SK-N-SH (cell line): ENCODE measurements around the gene RB1. TPM values are rescaled to one million over a fixed set of nuclear protein-coding genes. Genes with fewer than 3 reads are reported as not detected.

Experiments
- CTCF ChIA-PET: fragments of 300-600, 350-600 bp; formaldehyde crosslinking; extraction: SDS; loops from one replicate; lab custom pipeline; 2021; lab: Yijun Ruan, JAX
- POLR2A ChIA-PET: fragments of 350-600 bp; sonication (Branson Sonifier 250); formaldehyde crosslinking; extraction: SDS; loops from one replicate; lab custom pipeline; 2020; ENCODE audit warnings: antibody characterized with exemption, inconsistent platforms; lab: Yijun Ruan, JAX
- DNase-seq: peaks from one replicate; pipeline ENCODE4 v3.0.0; 2012
- H2AFZ ChIP-seq: fragments of 200-600 bp; sonication (generic); 2 replicates; pipeline ENCODE4 v1.8.1; 2016; ENCODE audit warnings: antibody characterized with exemption, mild to moderate bottlenecking, low read depth
- H3F3A ChIP-seq: fragments of 200-600 bp; sonication (generic); replicated peaks from 2 replicates; pipeline ENCODE3; 2016; ENCODE audit warnings: antibody characterized with exemption, mild to moderate bottlenecking; ENCODE audit not compliant: insufficient read depth
- H3K27ac ChIP-seq, 2 experiments: fragments of 200-500 bp in 1 of 2; fragments of 200-600 bp in 1 of 2; sonication (Bioruptor generic) in 1 of 2; sonication (generic), shearing (Covaris generic) in 1 of 2; 2 replicates each; pipeline versions ENCODE4 v1.5.1 to v1.6.1; 2014 to 2016; ENCODE audit warnings: low read depth in 2 of 2, inconsistent platforms in 1 of 2, low read length in 1 of 2, mild to moderate bottlenecking in 1 of 2, mixed read lengths in 1 of 2
- H3K27me3 ChIP-seq: fragments of 200-600 bp; sonication (generic), shearing (Covaris generic); 2 replicates; pipeline ENCODE4 v1.6.1; 2016; ENCODE audit warnings: mixed run types; ENCODE audit not compliant: insufficient read depth
- H3K36me3 ChIP-seq, 2 experiments: fragments of 200-500 bp in 1 of 2; fragments of 200-600 bp in 1 of 2; sonication (Bioruptor generic) in 1 of 2; sonication (generic) in 1 of 2; replicated peaks in 1 of 2; 2 replicates each; pipeline versions ENCODE3 to v1.5.1; 2014 to 2016; ENCODE audit warnings: low read length in 1 of 2, mild to moderate bottlenecking in 1 of 2; ENCODE audit not compliant: insufficient read depth in 2 of 2, control insufficient read depth in 1 of 2
- H3K4me1 ChIP-seq, 2 experiments: fragments of 200-500 bp in 1 of 2; fragments of 200-600 bp in 1 of 2; sonication (Bioruptor generic) in 1 of 2; sonication (generic), shearing (Covaris generic) in 1 of 2; 2 replicates each; pipeline versions ENCODE4 v1.5.1 to v1.6.1; 2014 to 2016; ENCODE audit warnings: low read depth in 1 of 2, low read length in 1 of 2, mixed run types in 1 of 2; ENCODE audit not compliant: insufficient read depth in 2 of 2, control insufficient read depth in 1 of 2
- H3K4me2 ChIP-seq: fragments of 200-600 bp; sonication (generic), shearing (Covaris generic); 2 replicates; pipeline ENCODE4 v1.6.1; 2017; ENCODE audit warnings: mixed run types
- H3K4me3 ChIP-seq, 2 experiments: fragments of 200-500 bp in 1 of 2; fragments of 200-600 bp in 1 of 2; sonication (Bioruptor generic) in 1 of 2; sonication (generic), shearing (Covaris generic) in 1 of 2; 2 replicates each; pipeline versions ENCODE4 v1.5.1 to v1.8.1; 2014 to 2016; ENCODE audit warnings: low read depth in 2 of 2, inconsistent platforms in 1 of 2, low read length in 1 of 2, mild to moderate bottlenecking in 1 of 2, mixed read lengths in 1 of 2, moderate library complexity in 1 of 2
- H3K79me2 ChIP-seq: fragments of 200-600 bp; sonication (generic); 2 replicates; pipeline ENCODE4 v1.8.1; 2017; ENCODE audit warnings: mild to moderate bottlenecking; ENCODE audit not compliant: insufficient read depth
- H3K9ac ChIP-seq: fragments of 200-600 bp; sonication (generic); 2 replicates; pipeline ENCODE4 v1.6.1; 2017; ENCODE audit warnings: mixed run types
- H3K9me2 ChIP-seq: fragments of 200-600 bp; sonication (generic); 2 replicates; pipeline ENCODE4 v1.6.1; 2017; ENCODE audit warnings: mixed run types
- H3K9me3 ChIP-seq: fragments of 200-600 bp; sonication (generic); 2 replicates; pipeline ENCODE4 v1.6.1; 2017; ENCODE audit warnings: mixed run types, mild to moderate bottlenecking, moderate library complexity
- H4K20me1 ChIP-seq: fragments of 200-600 bp; sonication (generic); 2 replicates; pipeline ENCODE4 v1.6.1; 2017; ENCODE audit warnings: mild to moderate bottlenecking, mixed run types; ENCODE audit not compliant: insufficient read depth
- ELF1 ChIP-seq: IDR thresholded peaks from 2 replicates; pipeline ENCODE4 v1.4.0; 2012
- EP300 ChIP-seq, 2 experiments: IDR thresholded peaks; 2 replicates each; pipeline versions ENCODE4 v1.4.0 to v1.6.1; 2012; ENCODE audit warnings: borderline replicate concordance in 1 of 2, low read depth in 1 of 2, low read length in 1 of 2
- EZH2phosphoT487 ChIP-seq: fragments of 200-600 bp; sonication (generic); IDR thresholded peaks from 2 replicates; pipeline ENCODE4 v1.6.1; 2017; ENCODE audit warnings: low read depth, mixed run types, mild to moderate bottlenecking, antibody characterized with exemption, moderate library complexity, borderline replicate concordance
- FOSL2 ChIP-seq: IDR thresholded peaks from 2 replicates; pipeline ENCODE4 v1.4.0; 2012; ENCODE audit warnings: low read depth, mild to moderate bottlenecking, moderate library complexity, borderline replicate concordance
- FOXM1 ChIP-seq: IDR thresholded peaks from 2 replicates; pipeline ENCODE4 v1.4.0; 2012; ENCODE audit warnings: low read depth, mild to moderate bottlenecking
- GATA2 ChIP-seq: sonication (generic); formaldehyde crosslinking; IDR thresholded peaks from 2 replicates; pipeline ENCODE4 v1.5.0; 2020; ENCODE audit warnings: mild to moderate bottlenecking, missing genetic modification reagents
- IRF3 ChIP-seq: fragments of 150-350 bp; IDR thresholded peaks from 2 replicates; pipeline ENCODE4 v1.6.1; 2016; ENCODE audit warnings: mild to moderate bottlenecking, low read depth, low read length
- JUND ChIP-seq: IDR thresholded peaks from 2 replicates; pipeline ENCODE4 v1.4.0; 2012
- MEF2A ChIP-seq: IDR thresholded peaks from 2 replicates; pipeline ENCODE4 v1.4.0; 2012; ENCODE audit warnings: low read depth, borderline replicate concordance
- NRF1 ChIP-seq: IDR thresholded peaks from 2 replicates; pipeline ENCODE4 v1.6.1; 2012; ENCODE audit warnings: low read depth, mild to moderate bottlenecking, low read length
- POLR2AphosphoS5 ChIP-seq: IDR thresholded peaks from 2 replicates; pipeline ENCODE4 v1.6.1; 2012; ENCODE audit warnings: low read depth, low read length
- SMC3 ChIP-seq: IDR thresholded peaks from 2 replicates; pipeline ENCODE4 v1.6.1; 2012; ENCODE audit warnings: low read depth, low read length, improper control_type of control experiment
- TAF1 ChIP-seq: IDR thresholded peaks from 2 replicates; pipeline ENCODE4 v1.6.1; 2012; ENCODE audit warnings: low read depth, mild to moderate bottlenecking, low read length, moderate library complexity, borderline replicate concordance
- TCF12 ChIP-seq: IDR thresholded peaks from 2 replicates; pipeline ENCODE4 v1.4.0; 2012
- USF2 ChIP-seq: fragments of 150-350 bp; IDR thresholded peaks from 2 replicates; pipeline ENCODE4 v1.6.1; 2017; ENCODE audit warnings: antibody characterized with exemption, low read length, low read depth, borderline replicate concordance
- ZBTB33 ChIP-seq: IDR thresholded peaks from 2 replicates; pipeline ENCODE4 v1.4.0; 2012; ENCODE audit warnings: low read depth, borderline replicate concordance
- WGBS: methylation state at CpG from one replicate; pipeline ENCODE4 v1.1.6; 2017; ENCODE audit warnings: low lambda C conversion rate; 5-methylcytosine and 5-hydroxymethylcytosine counted together
- polyA plus RNA-seq, 3 experiments: library from polyadenylated mRNA; depleted of rRNA; stranded (reverse); fragments of >200 nt; gene quantifications; 2 replicates each; pipeline ENCODE4 v1.2.3, GENCODE V29; 2012

RB1 gene
- polyA plus RNA-seq, 1 of the 3 experiments (the other 2 are of a cell fraction), result 11.5 TPM

GRCh38 chr13:48265217-48265815, 38.2 kb upstream of the RB1 start:
- H3F3A ChIP-seq, result peaks cover 6% of the 10 kb centered on the region
- H3K79me2 ChIP-seq, result no peaks in the 10 kb centered on the region
- no peaks in the 10 kb centered on the region for H4K20me1 ChIP-seq
- DNase-seq, result no peak
- CTCF ChIA-PET, result no interaction called here
- H3K4me3 ChIP-seq, result no peak overlapping the region
- 97% methylated on average over 8 of the region's 8 CpGs for WGBS
- H3K9me2 ChIP-seq, result no peaks in the 10 kb centered on the region
- TF ChIP-seq TCF12 (no peak), IRF3 (no peak), ZBTB33 (no peak), NRF1 (no peak), USF2 (no peak), JUND (no peak), FOSL2 (no peak), POLR2AphosphoS5 (no peak), FOXM1 (no peak), GATA2 (CRISPR knock-in tag) (no peak), EP300 (IDR thresholded peaks at IDR 0.05; ENCODE audit: borderline replicate concordance in 1 of 2, low read depth in 1 of 2, low read length in 1 of 2) (no peak), SMC3 (no peak), ELF1 (no peak), EZH2phosphoT487 (no peak), TAF1 (no peak), MEF2A (no peak)
- H3K4me1 ChIP-seq, result peaks cover 0 to 8% of the 10 kb centered on the region in 2 experiments; a peak in 1 of 4 replicates
- POLR2A ChIA-PET, result no interaction called here
- H2AFZ ChIP-seq, result no peak overlapping the region
- H3K9ac ChIP-seq, result no peak overlapping the region
- H3K27me3 ChIP-seq, result no peaks in the 10 kb centered on the region
- no peaks in the 10 kb centered on the region for H3K9me3 ChIP-seq
- no peak overlapping the region for H3K27ac ChIP-seq
- peaks cover 41 to 54% of the 10 kb centered on the region in 2 experiments for H3K36me3 ChIP-seq
- H3K4me2 ChIP-seq, result no peak overlapping the region
